ENCODE results near the gene APRT.

- no peak for TF ChIP-seq CTCF (IDR thresholded peaks at IDR 0.05; ENCODE audit: borderline replicate concordance, extremely low read depth, low read length, poor library complexity, severe bottlenecking)
- no peak for TF ChIP-seq EZH2 (IDR thresholded peaks at IDR 0.05; ENCODE audit: borderline replicate concordance, low read depth, low read length, severe bottlenecking)
Observed at GRCh38 chr16:88806491-88807111, 5.1 kb downstream of the APRT start.
